ENCODE data around the gene CASP9. TPM values are rescaled to one million over a fixed set of nuclear protein-coding genes. Genes with fewer than 3 reads are reported as not detected.

CASP9 gene
- total RNA-seq, 1 donor from 2014 or later: 12.6 TPM

GRCh38 chr1:15455522-15455921, 68.5 kb downstream of the CASP9 start:
- TF ChIP-seq CTCF (IDR thresholded peaks at IDR 0.05): no peak
- no peak overlapping the region for H3K4me3 Mint-ChIP-seq (ENCODE audit: unreplicated experiment)
- no peaks in the 10 kb centered on the region for H3K36me3 Mint-ChIP-seq (ENCODE audit: unreplicated experiment)
- no peak for DNase-seq (ENCODE audit: extremely low spot score, unreplicated experiment)
- no peaks in the 10 kb centered on the region for H3K9me3 Mint-ChIP-seq (ENCODE audit: unreplicated experiment)
- no peaks in the 10 kb centered on the region for H3K27me3 Mint-ChIP-seq (ENCODE audit: unreplicated experiment)
- H3K4me1 Mint-ChIP-seq (ENCODE audit: unreplicated experiment): peaks cover 15% of the 10 kb centered on the region
- H3K27ac Mint-ChIP-seq (ENCODE audit: unreplicated experiment): no peak overlapping the region

GRCh38 chr1:15454256-15454655, 69.8 kb downstream of the CASP9 start:
- no peak for DNase-seq (ENCODE audit: extremely low spot score, unreplicated experiment)

GRCh38 chr1:15453734-15454133, 70.3 kb downstream of the CASP9 start:
- H3K36me3 Mint-ChIP-seq (ENCODE audit: unreplicated experiment): no peaks in the 10 kb centered on the region
- H3K27me3 Mint-ChIP-seq (ENCODE audit: unreplicated experiment): no peaks in the 10 kb centered on the region
- no peak for TF ChIP-seq CTCF (IDR thresholded peaks at IDR 0.05)
- no peaks in the 10 kb centered on the region for H3K9me3 Mint-ChIP-seq (ENCODE audit: unreplicated experiment)
- no peak overlapping the region for H3K4me3 Mint-ChIP-seq (ENCODE audit: unreplicated experiment)
- no peak for DNase-seq (ENCODE audit: extremely low spot score, unreplicated experiment)
- H3K4me1 Mint-ChIP-seq (ENCODE audit: unreplicated experiment): peaks cover 10% of the 10 kb centered on the region
- peak overlapping the region; percentile 38 for H3K27ac Mint-ChIP-seq (ENCODE audit: unreplicated experiment)

More at GRCh38 chr1:15454256-15454655, 69.8 kb downstream of the CASP9 start:
- H3K36me3 Mint-ChIP-seq (ENCODE audit: unreplicated experiment): no peaks in the 10 kb centered on the region
- H3K27ac Mint-ChIP-seq (ENCODE audit: unreplicated experiment): peak overlapping the region; percentile 38
- no peaks in the 10 kb centered on the region for H3K27me3 Mint-ChIP-seq (ENCODE audit: unreplicated experiment)
- H3K4me1 Mint-ChIP-seq (ENCODE audit: unreplicated experiment): peaks cover 10% of the 10 kb centered on the region
- no peaks in the 10 kb centered on the region for H3K9me3 Mint-ChIP-seq (ENCODE audit: unreplicated experiment)
- H3K4me3 Mint-ChIP-seq (ENCODE audit: unreplicated experiment): no peak overlapping the region
- TF ChIP-seq CTCF (IDR thresholded peaks at IDR 0.05): no peak

GRCh38 chr1:15452866-15453571, 71.0 kb downstream of the CASP9 start:
- DNase-seq (ENCODE audit: extremely low spot score, unreplicated experiment): no peak
- H3K4me3 Mint-ChIP-seq (ENCODE audit: unreplicated experiment): no peak overlapping the region
- H3K27me3 Mint-ChIP-seq (ENCODE audit: unreplicated experiment): no peaks in the 10 kb centered on the region
- H3K36me3 Mint-ChIP-seq (ENCODE audit: unreplicated experiment): no peaks in the 10 kb centered on the region
- no peak overlapping the region for H3K27ac Mint-ChIP-seq (ENCODE audit: unreplicated experiment)
- no peak for TF ChIP-seq CTCF (IDR thresholded peaks at IDR 0.05)
- H3K9me3 Mint-ChIP-seq (ENCODE audit: unreplicated experiment): no peaks in the 10 kb centered on the region
- H3K4me1 Mint-ChIP-seq (ENCODE audit: unreplicated experiment): peaks cover 10% of the 10 kb centered on the region

- no peak overlapping the region for H3K4me3 Mint-ChIP-seq (ENCODE audit: unreplicated experiment)
- H3K9me3 Mint-ChIP-seq (ENCODE audit: unreplicated experiment): no peaks in the 10 kb centered on the region
- TF ChIP-seq CTCF (IDR thresholded peaks at IDR 0.05): no peak
- H3K27me3 Mint-ChIP-seq (ENCODE audit: unreplicated experiment): no peaks in the 10 kb centered on the region
- H3K4me1 Mint-ChIP-seq (ENCODE audit: unreplicated experiment): peaks cover 10% of the 10 kb centered on the region
- no peak for DNase-seq (ENCODE audit: extremely low spot score, unreplicated experiment)
- no peaks in the 10 kb centered on the region for H3K36me3 Mint-ChIP-seq (ENCODE audit: unreplicated experiment)
- no peak overlapping the region for H3K27ac Mint-ChIP-seq (ENCODE audit: unreplicated experiment)
Measured at GRCh38 chr1:15452216-15452615, 71.8 kb downstream of the CASP9 start.

Measured in osteocyte (in vitro differentiated cells).